ENCODE results near the gene RNPEP. TPM values are rescaled to one million over a fixed set of nuclear protein-coding genes. Genes with fewer than 3 reads are reported as not detected.

RNPEP gene
- total and polyA plus RNA-seq, 2 of the 8 experiments (the other 6 are each of a cell fraction or from before 2014, with no cell fraction given): 34.1 to 51.1 TPM

DNA sequence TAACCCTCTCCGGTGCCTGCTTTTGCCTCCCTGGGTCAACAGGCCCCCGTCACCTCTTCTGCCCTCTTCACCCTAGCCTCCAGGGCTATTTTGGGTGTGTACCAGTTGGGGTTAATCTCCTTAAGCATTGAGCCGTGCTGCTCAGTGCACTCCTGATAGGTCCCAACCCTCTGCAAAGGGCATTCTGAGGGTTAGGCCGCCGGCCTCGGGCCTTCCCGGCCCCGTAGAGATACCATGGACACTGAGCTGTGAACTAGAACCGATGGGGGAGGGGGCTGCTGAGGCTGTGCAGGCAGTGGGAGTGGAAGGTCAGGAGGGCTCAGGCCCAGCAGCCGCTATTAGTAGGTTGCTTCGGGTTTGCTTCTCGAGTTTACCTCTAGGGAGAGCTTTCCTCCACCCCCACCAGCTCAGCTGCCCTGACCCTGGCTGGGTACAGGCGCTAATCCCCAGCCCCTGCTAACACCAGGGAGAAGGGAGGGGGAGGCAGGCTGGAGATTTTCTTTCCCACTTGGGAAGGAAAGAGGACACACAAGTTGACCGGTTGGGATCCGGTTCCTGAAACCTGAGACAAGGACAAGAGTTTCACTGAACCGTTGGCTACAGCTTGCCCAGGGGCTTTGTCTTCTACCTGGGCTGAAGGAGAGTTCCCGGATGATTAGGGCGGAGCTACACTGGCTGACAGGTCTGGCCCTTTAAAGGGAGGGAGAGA lies 40.9 kb upstream of the RNPEP start (continued):
- TF ChIP-seq BCL11A (IDR thresholded peaks at IDR 0.05; ENCODE audit: low read depth in 2 of 2, low read length in 2 of 2) (no peak), GTF2F1 (IDR thresholded peaks at IDR 0.05; ENCODE audit: borderline replicate concordance, low read depth, low read length) (no peak; the same call in 1 of the 2 replicates), KDM5A (IDR thresholded peaks at IDR 0.05; ENCODE audit: low read length) (no peak), ASH2L (IDR thresholded peaks at IDR 0.05; ENCODE audit: low read length) (peak; percentile 98), TAF7 (optimal IDR thresholded peaks at IDR 0.05; ENCODE audit: borderline replicate concordance, low read depth, low read length) (peak; percentile 34), POLR2AphosphoS5 (IDR thresholded peaks at IDR 0.05; ENCODE audit: low read depth, low read length) (peak; percentile 48; the same call in 1 of the 2 replicates), CTBP2 (IDR thresholded peaks at IDR 0.05; ENCODE audit: borderline replicate concordance, insufficient read depth, insufficient read length, low read length) (no peak), GABPA (IDR thresholded peaks at IDR 0.05; ENCODE audit: borderline replicate concordance, insufficient read depth, low read length) (no peak; the same call in 1 of the 2 replicates), RFX5 (IDR thresholded peaks at IDR 0.05; ENCODE audit: borderline replicate concordance, low read depth, low read length) (no peak), SAP30 (IDR thresholded peaks at IDR 0.05; ENCODE audit: insufficient read depth, insufficient replicate concordance, low read length) (no peak), POU5F1 (IDR thresholded peaks at IDR 0.05; ENCODE audit: low read depth, low read length) (no peak), RNF2 (IDR thresholded peaks at IDR 0.05; ENCODE audit: borderline replicate concordance, low read depth, low read length, missing control alignments, poor library complexity, severe bottlenecking) (no peak), SIN3A (conservative IDR thresholded peaks at IDR 0.05 in 1 of 2, IDR thresholded peaks at IDR 0.05 in 1 of 2; ENCODE audit: low read depth in 1 of 2, low read length in 2 of 2) (peak in 1 of 2 experiments; percentile 49; a peak in 1 of 4 replicates), CBX5 (IDR thresholded peaks at IDR 0.05; ENCODE audit: low read depth, low read length) (no peak), RBBP5 (IDR thresholded peaks at IDR 0.05; ENCODE audit: borderline replicate concordance, low read depth, low read length) (peak; percentile 73), SP4 (IDR thresholded peaks at IDR 0.05; ENCODE audit: low read length) (no peak), FOSL1 (IDR thresholded peaks at IDR 0.05; ENCODE audit: insufficient read depth, low read depth, low read length) (no peak)
- TF ChIP-seq, protein P1, sequence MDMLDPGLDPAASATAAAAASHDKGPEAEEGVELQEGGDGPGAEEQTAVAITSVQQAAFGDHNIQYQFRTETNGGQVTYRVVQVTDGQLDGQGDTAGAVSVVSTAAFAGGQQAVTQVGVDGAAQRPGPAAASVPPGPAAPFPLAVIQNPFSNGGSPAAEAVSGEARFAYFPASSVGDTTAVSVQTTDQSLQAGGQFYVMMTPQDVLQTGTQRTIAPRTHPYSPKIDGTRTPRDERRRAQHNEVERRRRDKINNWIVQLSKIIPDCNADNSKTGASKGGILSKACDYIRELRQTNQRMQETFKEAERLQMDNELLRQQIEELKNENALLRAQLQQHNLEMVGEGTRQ (IDR thresholded peaks at IDR 0.05; ENCODE audit: low read length): no peak
- TF ChIP-seq, protein P2, sequence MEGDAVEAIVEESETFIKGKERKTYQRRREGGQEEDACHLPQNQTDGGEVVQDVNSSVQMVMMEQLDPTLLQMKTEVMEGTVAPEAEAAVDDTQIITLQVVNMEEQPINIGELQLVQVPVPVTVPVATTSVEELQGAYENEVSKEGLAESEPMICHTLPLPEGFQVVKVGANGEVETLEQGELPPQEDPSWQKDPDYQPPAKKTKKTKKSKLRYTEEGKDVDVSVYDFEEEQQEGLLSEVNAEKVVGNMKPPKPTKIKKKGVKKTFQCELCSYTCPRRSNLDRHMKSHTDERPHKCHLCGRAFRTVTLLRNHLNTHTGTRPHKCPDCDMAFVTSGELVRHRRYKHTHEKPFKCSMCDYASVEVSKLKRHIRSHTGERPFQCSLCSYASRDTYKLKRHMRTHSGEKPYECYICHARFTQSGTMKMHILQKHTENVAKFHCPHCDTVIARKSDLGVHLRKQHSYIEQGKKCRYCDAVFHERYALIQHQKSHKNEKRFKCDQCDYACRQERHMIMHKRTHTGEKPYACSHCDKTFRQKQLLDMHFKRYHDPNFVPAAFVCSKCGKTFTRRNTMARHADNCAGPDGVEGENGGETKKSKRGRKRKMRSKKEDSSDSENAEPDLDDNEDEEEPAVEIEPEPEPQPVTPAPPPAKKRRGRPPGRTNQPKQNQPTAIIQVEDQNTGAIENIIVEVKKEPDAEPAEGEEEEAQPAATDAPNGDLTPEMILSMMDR (IDR thresholded peaks at IDR 0.05; ENCODE audit: control extremely low read depth in 1 of 3, insufficient read depth in 1 of 3, low read depth in 1 of 3, low read length in 3 of 3): no peak
